Lung (tissue), 16 donors: ENCODE measurements around the gene RMND1. TPM values are rescaled to one million over a fixed set of nuclear protein-coding genes. Genes with fewer than 3 reads are reported as not detected.

Source experiments
- ATAC-seq: fragments of 200-7000 bp; cut with Tn5 transposase; one replicate; pipeline ENCODE4 v1.9.1; 2020; ENCODE audit warnings: moderate number of reproducible peaks; ENCODE audit not compliant: insufficient read depth, low FRiP score
- DNase-seq, 3 donors: peaks; one replicate each; pipeline ENCODE4 v3.0.0-alpha.2; 2013 to 2017
- H3K27ac ChIP-seq, 2 donors: one replicate each; pipeline ENCODE4 v1.5.1; 2013; ENCODE audit warnings: mild to moderate bottlenecking in 2 of 2, moderate library complexity in 2 of 2, control low read depth in 1 of 2, inconsistent platforms in 1 of 2, low read depth in 1 of 2, low read length in 1 of 2
- H3K27me3 ChIP-seq, 3 donors: one replicate each; pipeline ENCODE4 v1.5.1; 2013; ENCODE audit warnings: low read length in 2 of 3; ENCODE audit not compliant: control insufficient read depth in 3 of 3, insufficient read depth in 3 of 3
- H3K36me3 ChIP-seq, 4 donors: one replicate each; pipeline ENCODE4 v1.5.1; 2013; ENCODE audit warnings: low read length in 4 of 4, mild to moderate bottlenecking in 1 of 4, moderate library complexity in 1 of 4; ENCODE audit not compliant: control insufficient read depth in 4 of 4, insufficient read depth in 4 of 4
- H3K4me1 ChIP-seq, 5 donors: one replicate each; pipeline ENCODE4 v1.5.1; 2013; ENCODE audit warnings: low read length in 5 of 5, mild to moderate bottlenecking in 2 of 5, moderate library complexity in 1 of 5; ENCODE audit not compliant: control insufficient read depth in 5 of 5, insufficient read depth in 5 of 5
- H3K4me3 ChIP-seq: one replicate; pipeline ENCODE4 v1.5.1; 2013; ENCODE audit warnings: mild to moderate bottlenecking, control low read depth, moderate library complexity
- H3K9ac ChIP-seq, 2 donors: one replicate each; pipeline ENCODE4 v1.5.1; 2013; ENCODE audit warnings: low read length in 2 of 2, control low read depth in 1 of 2; ENCODE audit not compliant: insufficient read depth in 1 of 2
- H3K9me3 ChIP-seq, 4 donors: one replicate each; pipeline ENCODE4 v1.5.1; 2013; ENCODE audit warnings: low read length in 3 of 4, mild to moderate bottlenecking in 1 of 4, moderate library complexity in 1 of 4; ENCODE audit not compliant: control insufficient read depth in 4 of 4, insufficient read depth in 3 of 4
- WGBS, 2 donors: extraction: QIAGEN DNeasy Blood & Tissue Kit; methylation state at CpG; one replicate each; pipeline ENCODE4 v1.1.7; 2013; 5-methylcytosine and 5-hydroxymethylcytosine counted together
- long read RNA-seq, 5 donors: transcript quantifications; one replicate each; lab custom pipeline, GENCODE V29; 2026
- polyA plus RNA-seq, 2 donors: library from polyadenylated mRNA; stranded (reverse); fragments of 200-250 nt; gene quantifications; one replicate each; pipeline ENCODE4 v1.2.1, GENCODE V29; 2013
- total RNA-seq, 2 donors: library from RNA; depleted of rRNA in 1 of 2; stranded (reverse); fragments of >200 nt in 1 of 2; gene quantifications; one replicate each; pipeline ENCODE4 v1.2.1, GENCODE V29; 2014 to 2021
- TF ChIP-seq, protein P1 (sequence below): IDR thresholded peaks from 2 replicates; pipeline ENCODE4 v1.5.1; 2012; ENCODE audit warnings: mild to moderate bottlenecking; ENCODE audit errors: control extremely low read depth, extremely low read depth
- donor health status: control.
- donor health status: control.
- donor health status: Bipolar disorder and iron deficiency.
- donor health status: healthy.
- donor health status: DM: yes; HTN: yes; CAD: no.

The RMND1 gene, protein sequence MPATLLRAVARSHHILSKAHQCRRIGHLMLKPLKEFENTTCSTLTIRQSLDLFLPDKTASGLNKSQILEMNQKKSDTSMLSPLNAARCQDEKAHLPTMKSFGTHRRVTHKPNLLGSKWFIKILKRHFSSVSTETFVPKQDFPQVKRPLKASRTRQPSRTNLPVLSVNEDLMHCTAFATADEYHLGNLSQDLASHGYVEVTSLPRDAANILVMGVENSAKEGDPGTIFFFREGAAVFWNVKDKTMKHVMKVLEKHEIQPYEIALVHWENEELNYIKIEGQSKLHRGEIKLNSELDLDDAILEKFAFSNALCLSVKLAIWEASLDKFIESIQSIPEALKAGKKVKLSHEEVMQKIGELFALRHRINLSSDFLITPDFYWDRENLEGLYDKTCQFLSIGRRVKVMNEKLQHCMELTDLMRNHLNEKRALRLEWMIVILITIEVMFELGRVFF
- total RNA-seq (10 to 100 TPM; 17.8 to 43.2 TPM), polyA plus RNA-seq (10 to 100 TPM; 10.2 to 26.0 TPM)
- long read RNA-seq, donor 1, transcript RMND1-203 (12 exons, 2,003 nt): major isoform, 8 of 9 reads
- long read RNA-seq, donor 1, partial matches to known transcripts: 0 of 9 reads
- long read RNA-seq, donor 1, other reads (novel, unspliced or antisense): 0 of 9 reads
- long read RNA-seq, donor 2, partial matches to known transcripts: 0 of 1 reads
- long read RNA-seq, donor 2, other reads (novel, unspliced or antisense): 0 of 1 reads
- long read RNA-seq, donor 3, partial matches to known transcripts: 0 of 3 reads
- long read RNA-seq, donor 3, other reads (novel, unspliced or antisense): 0 of 3 reads
- long read RNA-seq, donor 4, partial matches to known transcripts: 0 of 1 reads
- long read RNA-seq, donor 4, other reads (novel, unspliced or antisense): 0 of 1 reads
- long read RNA-seq, donor 5, transcript RMND1-203 (12 exons, 2,003 nt): major isoform, 8 of 48 reads
- long read RNA-seq, donor 5, partial matches to known transcripts: 13 of 48 reads
- long read RNA-seq, donor 5, other reads (novel, unspliced or antisense): 25 of 48 reads

DNA sequence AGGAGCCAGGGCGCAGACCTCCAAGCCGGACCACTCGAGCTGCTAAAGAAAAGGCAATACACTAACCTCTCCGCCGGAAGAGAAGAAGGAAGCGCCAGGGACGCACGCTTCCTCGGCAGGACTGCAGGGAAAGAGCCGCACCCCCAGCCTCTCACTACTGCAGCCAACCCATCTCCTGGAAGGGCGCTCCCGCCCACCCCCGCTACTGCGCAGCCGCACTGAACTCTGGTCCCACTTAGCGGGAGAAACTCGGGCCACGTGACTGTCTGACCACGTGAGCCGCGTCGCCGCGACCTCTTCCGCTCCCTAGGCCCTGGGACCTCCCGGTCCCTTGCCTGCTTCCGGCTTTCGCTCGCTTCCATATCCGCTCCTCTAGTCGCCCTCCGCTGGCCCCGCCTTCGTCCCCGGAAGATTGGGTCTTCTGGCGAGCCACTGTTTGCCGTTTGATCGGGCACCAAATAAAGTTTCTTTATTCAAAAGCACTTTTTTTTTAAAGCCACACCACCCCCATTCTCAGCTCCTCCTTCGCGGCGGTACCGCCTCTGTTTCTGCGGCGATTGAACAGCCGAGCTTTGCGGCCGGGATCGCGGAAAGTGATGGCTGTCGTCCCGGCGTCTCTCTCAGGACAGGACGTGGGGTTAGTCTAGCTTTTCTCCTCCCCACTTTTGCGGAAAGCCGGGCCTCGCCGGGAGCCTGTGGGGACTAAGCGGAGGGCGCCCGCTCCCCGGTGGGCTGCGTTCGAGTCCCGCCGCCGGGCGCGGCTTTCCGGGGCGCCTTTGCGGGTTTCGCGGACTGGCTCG, at the start of gene RMND1:
TSS of gene RMND1 (minus strand) at position 177 of the 800 bp plus-strand sequence. CDS start 6,315 bp downstream, outside the sequence.
- WGBS, 2 donors: 0% methylated on average over 73 to 74 of the region's 74 CpGs
- peak; percentile 99 for ATAC-seq
- no peaks in the 10 kb centered on the region for H3K9me3 ChIP-seq

DNA sequence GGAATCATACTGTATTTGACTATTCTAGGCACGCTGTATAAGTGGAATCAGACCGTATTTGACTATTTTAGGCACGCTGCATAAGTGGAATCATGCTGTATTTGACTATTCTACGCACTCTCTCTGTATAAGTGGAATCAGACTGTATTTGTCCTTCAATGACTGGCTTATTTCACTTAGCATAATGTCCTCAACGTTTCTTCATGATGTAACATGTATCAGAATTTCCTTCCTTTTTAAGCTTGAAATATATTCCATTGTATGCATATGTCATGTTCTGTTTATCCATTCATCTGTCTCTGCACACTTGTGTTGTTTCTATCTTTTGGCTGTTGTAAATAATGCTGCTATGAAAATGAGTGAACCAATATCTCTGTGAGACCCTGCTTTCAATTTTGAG, 47.6 kb upstream of the RMND1 start:
- H3K27me3 ChIP-seq: peaks cover 0 to 18% (median 5%) of the 10 kb centered on the region in 3 donors
- ATAC-seq: no peak
- no peaks in the 10 kb centered on the region for H3K36me3 ChIP-seq
- H3K9me3 ChIP-seq: no peaks in the 10 kb centered on the region
- TF ChIP-seq, protein P1, sequence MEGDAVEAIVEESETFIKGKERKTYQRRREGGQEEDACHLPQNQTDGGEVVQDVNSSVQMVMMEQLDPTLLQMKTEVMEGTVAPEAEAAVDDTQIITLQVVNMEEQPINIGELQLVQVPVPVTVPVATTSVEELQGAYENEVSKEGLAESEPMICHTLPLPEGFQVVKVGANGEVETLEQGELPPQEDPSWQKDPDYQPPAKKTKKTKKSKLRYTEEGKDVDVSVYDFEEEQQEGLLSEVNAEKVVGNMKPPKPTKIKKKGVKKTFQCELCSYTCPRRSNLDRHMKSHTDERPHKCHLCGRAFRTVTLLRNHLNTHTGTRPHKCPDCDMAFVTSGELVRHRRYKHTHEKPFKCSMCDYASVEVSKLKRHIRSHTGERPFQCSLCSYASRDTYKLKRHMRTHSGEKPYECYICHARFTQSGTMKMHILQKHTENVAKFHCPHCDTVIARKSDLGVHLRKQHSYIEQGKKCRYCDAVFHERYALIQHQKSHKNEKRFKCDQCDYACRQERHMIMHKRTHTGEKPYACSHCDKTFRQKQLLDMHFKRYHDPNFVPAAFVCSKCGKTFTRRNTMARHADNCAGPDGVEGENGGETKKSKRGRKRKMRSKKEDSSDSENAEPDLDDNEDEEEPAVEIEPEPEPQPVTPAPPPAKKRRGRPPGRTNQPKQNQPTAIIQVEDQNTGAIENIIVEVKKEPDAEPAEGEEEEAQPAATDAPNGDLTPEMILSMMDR: no peak
- H3K27ac ChIP-seq: no peak overlapping the region
- no peak overlapping the region for H3K9ac ChIP-seq
- H3K4me3 ChIP-seq: no peak overlapping the region
- no peak for DNase-seq
- WGBS, 2 donors: 49 to 56% methylated on average over 5 of the region's 5 CpGs
- H3K4me1 ChIP-seq: peaks cover 0 to 2% (median 0%) of the 10 kb centered on the region in 5 donors

More for the DNA sequence above, at the start of gene RMND1:
- Histone ChIP-seq H3K9ac (peak within 1 kb of the TSS; percentile 66 to 94), H3K27ac (peak within 1 kb of the TSS; percentile 92 to 98), H3K36me3 (peaks cover 0 to 4% (median 0%) of the 10 kb centered on the region in 4 donors), H3K27me3 (no peaks in the 10 kb centered on the region), H3K4me1 (peaks cover 2 to 14% (median 3%) of the 10 kb centered on the region in 5 donors), H3K4me3 (peak within 1 kb of the TSS; percentile 92)
- TF ChIP-seq, protein P1: no peak
- peak; percentile 100 for DNase-seq

DNA sequence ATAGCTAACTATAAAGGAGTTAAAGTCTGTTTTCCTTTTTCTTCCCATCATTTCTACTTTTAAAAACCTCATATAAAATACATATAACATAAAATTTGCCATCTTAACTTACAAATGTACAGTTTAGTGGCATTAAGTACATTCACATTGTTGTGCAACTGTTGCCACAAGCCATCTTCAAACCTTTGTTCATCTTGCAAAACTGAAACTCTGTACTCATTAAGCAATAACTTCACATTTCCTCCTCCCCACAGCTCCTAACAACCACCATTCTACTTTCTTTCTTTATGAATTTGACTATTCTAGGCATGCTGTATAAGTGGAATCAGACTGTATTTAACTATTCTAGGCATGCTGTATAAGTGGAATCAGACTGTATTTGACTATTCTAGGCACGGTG, 46.4 kb upstream of the RMND1 start:
- Histone ChIP-seq H3K9me3 (no peaks in the 10 kb centered on the region), H3K4me3 (no peak overlapping the region), H3K36me3 (no peaks in the 10 kb centered on the region), H3K27ac (no peak overlapping the region), H3K4me1 (peaks cover 0 to 7% (median 0%) of the 10 kb centered on the region in 5 donors), H3K27me3 (peaks cover 0 to 22% (median 8%) of the 10 kb centered on the region in 3 donors), H3K9ac (no peak overlapping the region)
- 63 to 66% methylated on average over 1 of the region's 1 CpG for WGBS, 2 donors
- ATAC-seq: no peak
- TF ChIP-seq, protein P1: no peak
- peak in 1 of 3 donors; percentile 37 for DNase-seq
